GM12892 (cell line): ENCODE data around the gene FBLN1.

Source experiments
- POLR2A ChIP-seq: IDR thresholded peaks from 2 replicates; pipeline ENCODE4 v1.6.1; 2011; ENCODE audit warnings: low read depth, low read length, control low read depth
- POLR2AphosphoS5 ChIP-seq: IDR thresholded peaks from 2 replicates; pipeline ENCODE4 v1.6.1; 2011; ENCODE audit warnings: low read depth, low read length, control low read depth
- TAF1 ChIP-seq: IDR thresholded peaks from 2 replicates; pipeline ENCODE4 v1.6.1; 2011; ENCODE audit warnings: low read depth, mild to moderate bottlenecking, control low read depth, low read length, borderline replicate concordance

DNA sequence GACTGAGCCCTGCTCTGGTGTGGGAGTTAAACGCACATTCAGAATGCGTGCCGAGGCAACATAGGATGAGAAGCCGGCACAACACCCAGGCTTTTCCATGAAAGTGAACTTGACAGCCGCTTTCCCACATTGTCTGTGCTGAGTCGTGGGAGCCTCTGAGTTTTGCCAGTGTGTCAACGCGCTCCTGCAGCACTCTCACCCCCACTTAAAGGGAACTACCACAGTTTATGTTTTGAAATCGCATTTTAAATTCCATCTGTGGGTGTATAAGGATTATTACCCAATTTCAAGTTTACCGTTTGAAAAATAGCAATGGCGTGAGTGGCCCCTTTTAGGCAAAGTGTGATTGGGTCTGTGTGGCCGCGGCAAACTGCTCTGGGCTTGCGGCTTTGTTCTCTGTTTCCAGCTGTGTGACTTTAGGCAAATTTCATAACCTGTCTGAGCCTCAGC lies 81.5 kb downstream of the FBLN1 start:
- TF ChIP-seq TAF1, result no peak
- no peak for TF ChIP-seq POLR2AphosphoS5
- TF ChIP-seq POLR2A, result no peak
